Measurements from ENCODE around the gene USP25. TPM values are rescaled to one million over a fixed set of nuclear protein-coding genes. Genes with fewer than 3 reads are reported as not detected.

Gene USP25
- total RNA-seq, 1 experiment from 2014 or later = 26.0 TPM

- Histone ChIP-seq H3K9me2 (ENCODE audit: insufficient read depth) (no peaks in the 10 kb centered on the region), H3K36me3 (ENCODE audit: low read depth) (no peaks in the 10 kb centered on the region; the same call in 1 of the 2 replicates), H3K9me3 (ENCODE audit: insufficient read depth, low read depth) (no peaks in the 10 kb centered on the region), H2AFZ (no peak overlapping the region), H3F3A (ENCODE audit: insufficient read depth, low read depth) (no peaks in the 10 kb centered on the region; the same call in 1 of the 2 replicates), H3K79me2 (ENCODE audit: low read depth) (peaks cover 8% of the 10 kb centered on the region), H4K20me1 (ENCODE audit: insufficient read depth) (no peaks in the 10 kb centered on the region), H3K27ac (no peak overlapping the region), H3K4me2 (no peak overlapping the region), H3K27me3 (ENCODE audit: insufficient read depth, low read depth) (no peaks in the 10 kb centered on the region), H3K4me1 (replicated peaks; ENCODE audit: insufficient read depth) (no peaks in the 10 kb centered on the region), H3K4me3 (no peak overlapping the region)
- intact Hi-C loops (cut with micrococcal nuclease; ENCODE audit: unreplicated experiment) = no loop called here
- BruUV-seq (replicated peaks) = no TSS peak
- CTCF ChIA-PET = no interaction called here
- no peak for TF ChIP-seq EZH2 (IDR thresholded peaks at IDR 0.05; ENCODE audit: low read depth)
- TF ChIP-seq, protein P1, sequence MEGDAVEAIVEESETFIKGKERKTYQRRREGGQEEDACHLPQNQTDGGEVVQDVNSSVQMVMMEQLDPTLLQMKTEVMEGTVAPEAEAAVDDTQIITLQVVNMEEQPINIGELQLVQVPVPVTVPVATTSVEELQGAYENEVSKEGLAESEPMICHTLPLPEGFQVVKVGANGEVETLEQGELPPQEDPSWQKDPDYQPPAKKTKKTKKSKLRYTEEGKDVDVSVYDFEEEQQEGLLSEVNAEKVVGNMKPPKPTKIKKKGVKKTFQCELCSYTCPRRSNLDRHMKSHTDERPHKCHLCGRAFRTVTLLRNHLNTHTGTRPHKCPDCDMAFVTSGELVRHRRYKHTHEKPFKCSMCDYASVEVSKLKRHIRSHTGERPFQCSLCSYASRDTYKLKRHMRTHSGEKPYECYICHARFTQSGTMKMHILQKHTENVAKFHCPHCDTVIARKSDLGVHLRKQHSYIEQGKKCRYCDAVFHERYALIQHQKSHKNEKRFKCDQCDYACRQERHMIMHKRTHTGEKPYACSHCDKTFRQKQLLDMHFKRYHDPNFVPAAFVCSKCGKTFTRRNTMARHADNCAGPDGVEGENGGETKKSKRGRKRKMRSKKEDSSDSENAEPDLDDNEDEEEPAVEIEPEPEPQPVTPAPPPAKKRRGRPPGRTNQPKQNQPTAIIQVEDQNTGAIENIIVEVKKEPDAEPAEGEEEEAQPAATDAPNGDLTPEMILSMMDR (conservative IDR thresholded peaks at IDR 0.05) = no peak
- DNase-seq = no peak
- POLR2A ChIA-PET (ENCODE audit: unreplicated experiment) = no interaction called here
Measured at GRCh38 chr21:15794277-15794912, 64.6 kb downstream of the USP25 start.

GRCh38 chr21:15795533-15795932, 65.8 kb downstream of the USP25 start:
- no peaks in the 10 kb centered on the region for H3K4me1 ChIP-seq (replicated peaks; ENCODE audit: insufficient read depth)
- H3K4me2 ChIP-seq = no peak overlapping the region
- TF ChIP-seq, protein P1 (conservative IDR thresholded peaks at IDR 0.05) = no peak
- TF ChIP-seq EZH2 (IDR thresholded peaks at IDR 0.05; ENCODE audit: low read depth) = no peak
- H3K36me3 ChIP-seq (ENCODE audit: low read depth) = no peaks in the 10 kb centered on the region; the same call in 1 of the 2 replicates
- H2AFZ ChIP-seq = no peak overlapping the region
- H3K27me3 ChIP-seq (ENCODE audit: insufficient read depth, low read depth) = no peaks in the 10 kb centered on the region
- intact Hi-C loops (cut with micrococcal nuclease; ENCODE audit: unreplicated experiment) = no loop called here
- H3K79me2 ChIP-seq (ENCODE audit: low read depth) = peaks cover 3% of the 10 kb centered on the region; the same call in 1 of the 2 replicates
- no peak overlapping the region for H3K4me3 ChIP-seq
- H3K9me3 ChIP-seq (ENCODE audit: insufficient read depth, low read depth) = no peaks in the 10 kb centered on the region
- no peak for DNase-seq
- ChIA-PET POLR2A (ENCODE audit: unreplicated experiment) (no interaction called here), CTCF (no interaction called here)
- no peak overlapping the region for H3K27ac ChIP-seq
- H3K9me2 ChIP-seq (ENCODE audit: insufficient read depth) = no peaks in the 10 kb centered on the region
- H3F3A ChIP-seq (ENCODE audit: insufficient read depth, low read depth) = no peaks in the 10 kb centered on the region; the same call in 1 of the 2 replicates
- BruUV-seq (replicated peaks) = no TSS peak
- no peaks in the 10 kb centered on the region for H4K20me1 ChIP-seq (ENCODE audit: insufficient read depth)

- H3K36me3 ChIP-seq (ENCODE audit: low read depth) = no peaks in the 10 kb centered on the region; the same call in 1 of the 2 replicates
- intact Hi-C loops (cut with micrococcal nuclease; ENCODE audit: unreplicated experiment) = no loop called here
- POLR2A ChIA-PET (ENCODE audit: unreplicated experiment) = no interaction called here
Measured at GRCh38 chr21:15797577-15798363, 68.0 kb downstream of the USP25 start.

More at GRCh38 chr21:15797577-15798363, 68.0 kb downstream of the USP25 start:
- no peaks in the 10 kb centered on the region for H3K4me1 ChIP-seq (replicated peaks; ENCODE audit: insufficient read depth)
- DNase-seq = no peak
- H3F3A ChIP-seq (ENCODE audit: insufficient read depth, low read depth) = no peaks in the 10 kb centered on the region; the same call in 1 of the 2 replicates
- CTCF ChIA-PET = no interaction called here
- H3K4me3 ChIP-seq = no peak overlapping the region
- no peaks in the 10 kb centered on the region for H3K9me2 ChIP-seq (ENCODE audit: insufficient read depth)
- no peaks in the 10 kb centered on the region for H4K20me1 ChIP-seq (ENCODE audit: insufficient read depth)
- no peak overlapping the region for H2AFZ ChIP-seq
- H3K4me2 ChIP-seq = no peak overlapping the region; the same call in 1 of the 2 replicates
- no TSS peak for BruUV-seq (replicated peaks)
- no peak overlapping the region; the same call in 1 of the 2 replicates for H3K27ac ChIP-seq
- no peaks in the 10 kb centered on the region for H3K27me3 ChIP-seq (ENCODE audit: insufficient read depth, low read depth)
- peaks cover 3% of the 10 kb centered on the region; the same call in 1 of the 2 replicates for H3K79me2 ChIP-seq (ENCODE audit: low read depth)
- no peaks in the 10 kb centered on the region for H3K9me3 ChIP-seq (ENCODE audit: insufficient read depth, low read depth)
- TF ChIP-seq, protein P1 (conservative IDR thresholded peaks at IDR 0.05) = no peak
- TF ChIP-seq EZH2 (IDR thresholded peaks at IDR 0.05; ENCODE audit: low read depth) = no peak

Data from PC-9 (cell line).